Liver (tissue), 3 donors: ENCODE results near the gene INSR.

Experiments
- ATF3 ChIP-seq: IDR thresholded peaks from 2 replicates; pipeline ENCODE4 v1.6.1; 2016; ENCODE audit warnings: antibody characterized with exemption
- CTCF ChIP-seq: fragments of 150-350 bp; IDR thresholded peaks from 2 replicates; pipeline ENCODE4 v1.5.1; 2017; ENCODE audit warnings: improper control_type of control experiment, low read depth, low read length; ENCODE audit not compliant: missing input control
- HNF4G ChIP-seq: IDR thresholded peaks from 2 replicates; pipeline ENCODE4 v1.6.1; 2016; ENCODE audit warnings: antibody characterized with exemption
- JUND ChIP-seq, 2 donors: IDR thresholded peaks; 2 replicates each; pipeline ENCODE4 v1.6.1; 2016; ENCODE audit warnings: antibody characterized with exemption in 2 of 2
- RAD21 ChIP-seq, 2 donors: IDR thresholded peaks; 2 replicates each; pipeline ENCODE4 v1.6.1; 2016; ENCODE audit warnings: antibody characterized with exemption in 2 of 2, mild to moderate bottlenecking in 2 of 2
- REST ChIP-seq: IDR thresholded peaks from 2 replicates; pipeline ENCODE4 v1.6.1; 2016; ENCODE audit warnings: antibody characterized with exemption, mild to moderate bottlenecking
- RXRA ChIP-seq, 2 donors: IDR thresholded peaks; 2 replicates each; pipeline ENCODE4 v1.6.1; 2017 to 2018; ENCODE audit warnings: antibody characterized with exemption in 2 of 2, mild to moderate bottlenecking in 1 of 2
- SP1 ChIP-seq: IDR thresholded peaks from 2 replicates; pipeline ENCODE4 v1.6.1; 2018; ENCODE audit warnings: antibody characterized with exemption, mild to moderate bottlenecking
- TAF1 ChIP-seq: conservative IDR thresholded peaks from 2 replicates; pipeline ENCODE4 v1.6.1; 2016; ENCODE audit warnings: antibody characterized with exemption, mild to moderate bottlenecking
- YY1 ChIP-seq: IDR thresholded peaks from 2 replicates; pipeline ENCODE4 v1.6.1; 2016; ENCODE audit warnings: antibody characterized with exemption, mild to moderate bottlenecking
- donor health status: healthy.
- donor health status: healthy.

GRCh38 chr19:7292950-7293761 lies 1.1 kb downstream of the INSR start:
- TF ChIP-seq JUND (IDR thresholded peaks at IDR 0.05) (no peak), CTCF (no peak), TAF1 (no peak), RAD21 (IDR thresholded peaks at IDR 0.05) (no peak), SP1 (no peak), ATF3 (no peak), REST (no peak), YY1 (no peak), HNF4G (peak; percentile 55), RXRA (IDR thresholded peaks at IDR 0.05) (peak in 1 of 2 donors; percentile 22)
